A204.1 (cell line): ENCODE data around the gene ACOX1.

Experiments
- FAIRE-seq: peaks from 2 replicates; lab custom pipeline; 2012; peaks lifted over from hg19 to GRCh38; lab: Jason Lieb, UNC

ACOX1 gene

DNA sequence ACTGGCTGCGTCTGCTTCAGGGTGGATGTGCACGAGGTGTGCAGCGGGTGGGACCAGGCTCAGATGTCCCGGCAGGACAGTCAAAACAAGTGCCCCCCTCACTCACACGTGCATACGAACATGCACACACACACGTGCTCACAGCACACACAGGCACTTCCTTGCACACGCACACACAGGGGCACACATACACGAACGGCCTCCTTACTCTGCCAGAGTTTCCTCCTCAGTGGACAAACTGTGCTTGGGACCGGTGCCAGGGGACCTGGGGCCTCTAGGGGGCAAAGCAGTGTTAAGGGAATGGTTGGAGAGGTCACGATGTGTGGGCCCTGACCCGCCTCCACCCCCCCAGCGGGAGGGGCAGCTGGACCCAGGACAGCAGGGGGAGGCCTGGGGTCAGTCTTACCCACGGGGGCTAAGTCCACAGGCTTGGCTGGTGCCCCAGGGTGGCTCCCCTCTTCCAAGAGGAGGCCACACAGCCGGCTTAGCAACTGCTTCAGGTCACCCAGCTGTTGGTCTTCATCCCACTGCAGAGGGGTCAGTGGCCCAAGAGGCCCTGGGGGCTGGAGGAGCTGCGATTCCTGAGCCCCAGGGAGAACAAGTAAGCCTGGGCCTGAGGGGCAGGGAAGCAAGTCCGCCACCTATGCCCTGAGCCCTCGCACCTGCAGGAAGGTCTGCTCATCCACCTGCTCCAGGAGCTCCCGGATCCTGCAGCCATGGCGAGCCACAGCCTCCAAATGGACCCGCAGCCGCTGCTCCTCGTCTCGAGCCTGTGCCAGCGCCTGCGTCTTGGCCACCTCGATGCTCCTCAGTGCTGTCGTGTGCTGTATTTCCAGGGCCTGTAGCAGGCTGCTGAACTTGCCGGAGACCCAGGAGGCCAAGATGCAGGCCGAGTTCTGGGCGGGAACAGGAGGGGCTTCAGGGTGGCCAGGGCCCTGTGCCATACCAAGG, 87.1 kb downstream of the ACOX1 start:
- FAIRE-seq, result no peak
